GM12864 (cell line): ENCODE results near the gene CNTNAP2.

ENCODE experiments used
- DNase-seq: peaks from one replicate; pipeline ENCODE4 v3.0.0-alpha.2; 2011; ENCODE audit warnings: low read depth
- H3K4me3 ChIP-seq: 2 replicates; pipeline ENCODE4 v1.5.1; 2011; ENCODE audit warnings: mild to moderate bottlenecking, low read depth, low read length, control low read depth
- TF ChIP-seq, protein P1 (sequence below): IDR thresholded peaks from 2 replicates; pipeline ENCODE4 v1.5.1; 2011; ENCODE audit warnings: low read depth, mild to moderate bottlenecking, moderate library complexity, low read length, control low read depth, inconsistent platforms; ENCODE audit errors: missing control alignments

Gene CNTNAP2

DNA sequence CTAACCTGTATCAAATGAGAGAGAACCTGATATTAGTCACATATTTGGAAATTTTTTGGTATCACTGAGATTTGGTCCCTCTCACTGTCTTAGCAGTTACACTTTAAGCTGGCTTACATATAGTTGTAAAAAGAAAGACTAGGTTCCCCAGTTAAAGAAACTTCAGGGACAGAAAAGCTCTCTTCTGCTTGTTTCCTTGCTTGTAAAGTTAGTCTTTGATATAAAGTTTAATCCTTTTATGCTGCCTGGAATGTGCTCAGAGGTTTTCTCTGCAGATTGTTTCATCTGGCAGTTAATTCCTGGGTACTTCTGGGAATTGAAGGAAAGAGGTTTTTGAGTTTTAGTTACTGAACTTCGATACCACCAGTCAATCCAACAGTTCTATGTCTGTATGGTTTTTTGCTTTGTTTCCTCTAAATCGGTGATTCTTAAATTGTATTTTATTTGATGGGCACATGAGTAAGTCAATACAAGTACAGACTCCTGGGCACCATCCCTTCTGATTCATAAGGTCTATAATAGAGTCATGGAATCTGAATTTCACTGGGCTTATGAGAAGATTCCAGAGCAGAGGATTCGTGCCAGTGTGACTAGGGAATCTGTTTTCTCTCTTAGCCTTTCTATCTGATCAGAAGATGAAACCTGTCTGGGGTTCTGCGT lies 1393.1 kb downstream of the CNTNAP2 start:
- TF ChIP-seq, protein P1, sequence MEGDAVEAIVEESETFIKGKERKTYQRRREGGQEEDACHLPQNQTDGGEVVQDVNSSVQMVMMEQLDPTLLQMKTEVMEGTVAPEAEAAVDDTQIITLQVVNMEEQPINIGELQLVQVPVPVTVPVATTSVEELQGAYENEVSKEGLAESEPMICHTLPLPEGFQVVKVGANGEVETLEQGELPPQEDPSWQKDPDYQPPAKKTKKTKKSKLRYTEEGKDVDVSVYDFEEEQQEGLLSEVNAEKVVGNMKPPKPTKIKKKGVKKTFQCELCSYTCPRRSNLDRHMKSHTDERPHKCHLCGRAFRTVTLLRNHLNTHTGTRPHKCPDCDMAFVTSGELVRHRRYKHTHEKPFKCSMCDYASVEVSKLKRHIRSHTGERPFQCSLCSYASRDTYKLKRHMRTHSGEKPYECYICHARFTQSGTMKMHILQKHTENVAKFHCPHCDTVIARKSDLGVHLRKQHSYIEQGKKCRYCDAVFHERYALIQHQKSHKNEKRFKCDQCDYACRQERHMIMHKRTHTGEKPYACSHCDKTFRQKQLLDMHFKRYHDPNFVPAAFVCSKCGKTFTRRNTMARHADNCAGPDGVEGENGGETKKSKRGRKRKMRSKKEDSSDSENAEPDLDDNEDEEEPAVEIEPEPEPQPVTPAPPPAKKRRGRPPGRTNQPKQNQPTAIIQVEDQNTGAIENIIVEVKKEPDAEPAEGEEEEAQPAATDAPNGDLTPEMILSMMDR, result no peak
- H3K4me3 ChIP-seq, result no peak overlapping the region

DNA sequence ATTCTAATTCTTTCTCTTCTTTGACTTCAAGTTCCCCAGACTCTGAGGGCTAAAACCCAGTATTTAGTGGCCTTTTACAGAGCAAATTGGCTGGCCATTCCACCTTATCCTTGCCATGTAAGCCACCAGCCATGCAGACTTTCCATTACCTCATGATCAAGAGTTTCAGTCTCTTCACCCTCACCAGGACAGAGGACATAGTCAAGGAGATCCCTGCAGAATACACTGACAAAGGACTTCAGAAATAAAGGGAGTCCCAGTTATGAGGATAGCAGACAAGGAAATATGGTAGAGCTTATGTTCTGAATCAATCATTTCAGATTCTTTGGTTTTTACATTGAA lies 1393.6 kb downstream of the CNTNAP2 start:
- DNase-seq, result no peak
- TF ChIP-seq, protein P1, result no peak
- H3K4me3 ChIP-seq, result no peak overlapping the region

More for the DNA sequence above, 1393.1 kb downstream of the CNTNAP2 start:
- DNase-seq, result no peak

DNA sequence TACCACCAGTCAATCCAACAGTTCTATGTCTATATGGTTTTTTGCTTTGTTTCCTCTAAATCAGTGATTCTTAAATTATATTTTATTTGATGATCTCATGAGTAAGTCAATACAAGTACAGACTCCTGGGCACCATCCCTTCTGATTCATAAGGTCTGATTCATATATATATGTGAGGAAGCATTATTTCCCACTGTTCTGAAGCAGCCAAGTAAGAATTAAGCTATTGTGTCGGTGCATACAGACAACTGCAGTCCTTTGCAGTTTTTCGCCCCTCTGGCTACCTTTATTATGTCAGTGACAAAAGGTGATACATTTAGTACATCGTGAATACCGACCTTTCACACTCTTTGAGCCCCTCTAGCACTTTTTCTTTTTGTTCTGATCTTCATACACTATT lies 1394.3 kb downstream of the CNTNAP2 start:
- H3K4me3 ChIP-seq, result no peak overlapping the region
- DNase-seq, result no peak
- TF ChIP-seq, protein P1, result no peak

DNA sequence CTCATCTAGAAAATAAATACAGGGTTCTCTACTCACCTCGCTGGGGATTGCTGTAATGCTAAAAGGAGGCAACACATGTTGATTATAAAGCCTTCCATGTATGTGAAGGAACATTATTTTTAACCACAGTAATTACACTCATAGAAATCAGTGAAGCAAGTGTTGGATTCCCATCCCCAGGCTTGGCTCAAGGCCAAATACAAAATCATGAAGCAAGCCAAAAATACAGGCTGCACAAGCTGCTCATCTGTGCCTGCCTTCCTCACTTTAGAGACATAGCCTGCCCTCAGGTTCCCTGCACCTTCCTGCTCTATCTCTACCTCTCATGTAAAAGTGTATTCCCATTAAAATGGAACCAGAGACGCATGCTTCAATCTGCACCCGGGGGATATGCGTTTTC lies 1396.8 kb downstream of the CNTNAP2 start:
- no peak overlapping the region for H3K4me3 ChIP-seq
- DNase-seq, result no peak
- TF ChIP-seq, protein P1, result no peak

DNA sequence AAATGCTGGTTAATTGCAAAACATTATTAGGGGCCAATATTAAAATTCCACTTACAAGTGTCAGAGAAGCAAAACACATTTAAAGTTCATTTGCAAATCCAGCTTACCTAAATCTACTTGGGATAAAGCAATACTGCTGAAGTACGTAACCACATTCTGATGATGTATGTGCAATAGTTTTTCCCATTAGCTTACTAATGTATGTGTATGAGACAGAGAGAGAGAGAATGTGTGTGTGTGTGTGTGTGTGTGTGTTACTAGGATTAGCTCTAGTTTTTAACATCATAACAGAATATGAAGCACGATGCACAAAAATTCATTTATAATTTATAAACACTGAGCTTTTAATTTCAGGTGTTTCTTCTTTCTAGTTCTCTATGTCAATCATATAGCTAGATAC lies 1399.8 kb downstream of the CNTNAP2 start:
- no peak for DNase-seq
- H3K4me3 ChIP-seq, result no peak overlapping the region
- TF ChIP-seq, protein P1, result no peak

DNA sequence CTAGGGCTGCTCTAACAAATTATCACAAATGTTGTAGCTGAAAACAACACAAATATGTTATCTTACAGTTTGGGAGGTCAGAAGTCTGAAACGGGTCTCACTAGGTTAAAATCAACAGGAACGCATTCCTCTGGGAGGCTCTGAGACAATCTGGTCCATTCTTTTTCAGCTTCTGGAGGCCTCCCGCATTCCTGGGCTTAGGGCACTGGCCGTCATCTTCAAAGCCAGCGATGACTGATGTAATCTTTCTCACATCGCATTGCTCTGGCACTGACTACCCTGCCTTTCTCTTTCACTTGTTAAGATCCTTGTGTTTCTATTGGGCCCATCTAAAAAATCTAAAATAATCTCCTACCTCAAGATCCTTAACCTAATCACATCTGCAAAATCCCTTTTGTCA lies 1402.5 kb downstream of the CNTNAP2 start:
- DNase-seq, result no peak
- no peak overlapping the region for H3K4me3 ChIP-seq
- TF ChIP-seq, protein P1, result no peak

DNA sequence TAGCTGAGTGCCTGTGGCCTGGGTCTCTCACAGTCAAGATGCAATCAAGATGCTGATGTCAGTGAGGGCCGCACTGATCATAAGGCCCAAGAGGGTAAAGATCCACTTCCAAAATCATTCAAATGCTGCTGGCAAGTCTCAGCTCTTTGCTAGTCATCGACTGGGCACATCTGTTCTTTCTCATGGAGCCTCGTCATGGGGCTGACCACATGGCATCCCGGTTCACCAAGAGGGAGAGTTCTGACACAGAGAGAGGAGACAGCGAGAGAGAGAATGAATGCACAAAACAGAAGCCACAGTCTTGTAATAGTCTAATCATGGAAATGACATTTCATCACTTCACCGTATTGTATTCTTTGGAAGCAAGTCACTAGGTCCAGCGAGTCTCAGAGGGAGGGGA lies 1406.5 kb downstream of the CNTNAP2 start:
- DNase-seq, result no peak
- H3K4me3 ChIP-seq, result no peak overlapping the region
- TF ChIP-seq, protein P1, result no peak
